HL-60 (cell line): Measurements from ENCODE around the gene CHDH.

Experiments used
- DNase-seq, 2 experiments: peaks; one replicate each; pipeline ENCODE4 v3.0.0-alpha.2; 2010 to 2020; ENCODE audit warnings: low read depth in 1 of 2, low spot score in 1 of 2
- H3K27ac ChIP-seq: fragments of 250-450 bp; sonication (Bioruptor Pico); replicated peaks from 2 replicates; pipeline ENCODE4 v1.5.1; 2020; ENCODE audit warnings: mild to moderate bottlenecking, moderate library complexity
- H3K27me3 ChIP-seq: fragments of 250-450 bp; sonication (Bioruptor Pico); 2 replicates; pipeline ENCODE4 v1.5.1; 2021; ENCODE audit warnings: mild to moderate bottlenecking, moderate library complexity; ENCODE audit not compliant: insufficient read depth, poor library complexity, severe bottlenecking
- H3K4me3 ChIP-seq: replicated peaks from 2 replicates; pipeline ENCODE4 v1.5.1; 2011; ENCODE audit warnings: mild to moderate bottlenecking, control low read depth, low read length; ENCODE audit not compliant: insufficient read depth
- GABPA ChIP-seq: IDR thresholded peaks from 2 replicates; pipeline ENCODE4 v1.6.1; 2012; ENCODE audit warnings: low read depth
- POLR2AphosphoS5 ChIP-seq: IDR thresholded peaks from 2 replicates; pipeline ENCODE4 v1.6.1; 2012; ENCODE audit warnings: low read depth
- SPI1 ChIP-seq: IDR thresholded peaks from 2 replicates; pipeline ENCODE4 v1.6.1; 2012; ENCODE audit warnings: low read depth, mild to moderate bottlenecking, borderline replicate concordance
- TF ChIP-seq, protein P1 (sequence below): IDR thresholded peaks from one replicate; pipeline ENCODE4 v1.5.1; 2011; ENCODE audit warnings: low read length, control low read depth, inconsistent platforms; ENCODE audit not compliant: insufficient read depth
- TF ChIP-seq, protein P2 (sequence below): IDR thresholded peaks from 2 replicates; pipeline ENCODE4 v1.6.1; 2012; ENCODE audit warnings: low read depth; ENCODE audit not compliant: insufficient replicate concordance

CHDH gene

DNA sequence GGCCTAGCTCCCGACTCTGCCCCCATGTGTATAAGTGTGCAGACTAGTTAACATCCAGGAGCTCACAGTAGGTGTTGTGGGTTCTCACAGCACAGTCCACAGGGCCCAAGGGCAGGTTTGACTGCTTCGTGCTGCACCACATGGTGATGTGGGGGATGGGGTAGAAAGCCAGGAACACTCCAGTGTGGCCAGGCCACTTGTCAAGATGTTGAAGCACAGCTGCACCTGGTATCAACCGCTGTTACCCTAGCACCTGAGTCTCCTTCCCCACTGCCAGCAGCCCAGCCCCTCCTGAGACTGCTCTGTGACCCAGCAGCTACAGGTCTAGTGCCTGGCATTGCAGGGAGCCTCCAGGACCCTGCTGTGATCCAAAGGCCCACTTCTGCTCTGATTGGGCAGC lies 53.4 kb downstream of the CHDH start:
- Histone ChIP-seq H3K27me3 (peaks cover 11% of the 10 kb centered on the region), H3K27ac (no peak overlapping the region), H3K4me3 (no peak overlapping the region)
- no peak for DNase-seq
- TF ChIP-seq, protein P1, sequence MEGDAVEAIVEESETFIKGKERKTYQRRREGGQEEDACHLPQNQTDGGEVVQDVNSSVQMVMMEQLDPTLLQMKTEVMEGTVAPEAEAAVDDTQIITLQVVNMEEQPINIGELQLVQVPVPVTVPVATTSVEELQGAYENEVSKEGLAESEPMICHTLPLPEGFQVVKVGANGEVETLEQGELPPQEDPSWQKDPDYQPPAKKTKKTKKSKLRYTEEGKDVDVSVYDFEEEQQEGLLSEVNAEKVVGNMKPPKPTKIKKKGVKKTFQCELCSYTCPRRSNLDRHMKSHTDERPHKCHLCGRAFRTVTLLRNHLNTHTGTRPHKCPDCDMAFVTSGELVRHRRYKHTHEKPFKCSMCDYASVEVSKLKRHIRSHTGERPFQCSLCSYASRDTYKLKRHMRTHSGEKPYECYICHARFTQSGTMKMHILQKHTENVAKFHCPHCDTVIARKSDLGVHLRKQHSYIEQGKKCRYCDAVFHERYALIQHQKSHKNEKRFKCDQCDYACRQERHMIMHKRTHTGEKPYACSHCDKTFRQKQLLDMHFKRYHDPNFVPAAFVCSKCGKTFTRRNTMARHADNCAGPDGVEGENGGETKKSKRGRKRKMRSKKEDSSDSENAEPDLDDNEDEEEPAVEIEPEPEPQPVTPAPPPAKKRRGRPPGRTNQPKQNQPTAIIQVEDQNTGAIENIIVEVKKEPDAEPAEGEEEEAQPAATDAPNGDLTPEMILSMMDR = no peak
- no peak for TF ChIP-seq POLR2AphosphoS5
- no peak for TF ChIP-seq GABPA
- no peak for TF ChIP-seq SPI1
- TF ChIP-seq, protein P2, sequence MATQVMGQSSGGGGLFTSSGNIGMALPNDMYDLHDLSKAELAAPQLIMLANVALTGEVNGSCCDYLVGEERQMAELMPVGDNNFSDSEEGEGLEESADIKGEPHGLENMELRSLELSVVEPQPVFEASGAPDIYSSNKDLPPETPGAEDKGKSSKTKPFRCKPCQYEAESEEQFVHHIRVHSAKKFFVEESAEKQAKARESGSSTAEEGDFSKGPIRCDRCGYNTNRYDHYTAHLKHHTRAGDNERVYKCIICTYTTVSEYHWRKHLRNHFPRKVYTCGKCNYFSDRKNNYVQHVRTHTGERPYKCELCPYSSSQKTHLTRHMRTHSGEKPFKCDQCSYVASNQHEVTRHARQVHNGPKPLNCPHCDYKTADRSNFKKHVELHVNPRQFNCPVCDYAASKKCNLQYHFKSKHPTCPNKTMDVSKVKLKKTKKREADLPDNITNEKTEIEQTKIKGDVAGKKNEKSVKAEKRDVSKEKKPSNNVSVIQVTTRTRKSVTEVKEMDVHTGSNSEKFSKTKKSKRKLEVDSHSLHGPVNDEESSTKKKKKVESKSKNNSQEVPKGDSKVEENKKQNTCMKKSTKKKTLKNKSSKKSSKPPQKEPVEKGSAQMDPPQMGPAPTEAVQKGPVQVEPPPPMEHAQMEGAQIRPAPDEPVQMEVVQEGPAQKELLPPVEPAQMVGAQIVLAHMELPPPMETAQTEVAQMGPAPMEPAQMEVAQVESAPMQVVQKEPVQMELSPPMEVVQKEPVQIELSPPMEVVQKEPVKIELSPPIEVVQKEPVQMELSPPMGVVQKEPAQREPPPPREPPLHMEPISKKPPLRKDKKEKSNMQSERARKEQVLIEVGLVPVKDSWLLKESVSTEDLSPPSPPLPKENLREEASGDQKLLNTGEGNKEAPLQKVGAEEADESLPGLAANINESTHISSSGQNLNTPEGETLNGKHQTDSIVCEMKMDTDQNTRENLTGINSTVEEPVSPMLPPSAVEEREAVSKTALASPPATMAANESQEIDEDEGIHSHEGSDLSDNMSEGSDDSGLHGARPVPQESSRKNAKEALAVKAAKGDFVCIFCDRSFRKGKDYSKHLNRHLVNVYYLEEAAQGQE = no peak

DNA sequence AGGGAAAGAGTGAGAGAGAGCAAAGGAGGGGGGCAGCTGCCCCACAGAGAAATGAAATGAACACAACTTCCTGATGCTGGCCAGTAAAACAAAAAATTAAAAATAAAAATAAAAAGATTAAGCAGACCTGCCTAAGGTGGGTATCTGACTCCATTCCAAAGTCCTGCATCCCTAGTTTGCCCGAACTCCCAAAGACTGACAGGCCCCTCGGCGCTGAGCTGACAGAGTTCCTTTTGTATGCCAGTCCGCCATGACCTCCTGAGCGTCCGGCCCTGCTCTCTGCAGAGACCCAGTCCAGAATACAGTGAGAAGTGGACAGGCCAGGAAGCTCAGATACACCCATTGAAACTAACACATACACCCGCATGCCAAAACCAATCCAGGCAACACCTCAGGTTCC lies 54.9 kb downstream of the CHDH start:
- Histone ChIP-seq H3K27me3 (peaks cover 10% of the 10 kb centered on the region), H3K4me3 (no peak overlapping the region), H3K27ac (no peak overlapping the region)
- no peak for TF ChIP-seq POLR2AphosphoS5
- no peak for DNase-seq

DNA sequence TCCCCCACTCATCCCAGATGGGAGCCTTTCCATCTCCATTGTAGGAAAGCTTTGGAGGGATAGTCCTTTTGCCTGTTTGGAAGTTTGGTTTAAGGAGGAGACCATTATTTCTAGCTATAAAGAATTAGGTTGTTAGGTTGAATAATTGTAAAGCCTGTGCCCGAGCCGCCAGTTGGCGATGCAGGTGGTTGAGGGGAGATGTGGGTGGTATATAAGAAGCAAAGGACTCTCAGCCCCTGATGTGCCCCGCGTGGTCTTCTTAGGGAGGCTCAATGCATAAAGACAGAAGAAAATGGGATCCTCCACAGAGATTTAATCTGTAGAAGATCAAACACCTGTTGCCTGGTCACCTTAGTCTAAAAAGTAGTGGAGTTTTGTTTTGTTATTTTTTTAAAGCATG lies 55.7 kb downstream of the CHDH start:
- TF ChIP-seq, protein P2 = no peak
- no peak overlapping the region for H3K4me3 ChIP-seq
- H3K27ac ChIP-seq = no peak overlapping the region
- peaks cover 4% of the 10 kb centered on the region for H3K27me3 ChIP-seq
- DNase-seq = no peak

DNA sequence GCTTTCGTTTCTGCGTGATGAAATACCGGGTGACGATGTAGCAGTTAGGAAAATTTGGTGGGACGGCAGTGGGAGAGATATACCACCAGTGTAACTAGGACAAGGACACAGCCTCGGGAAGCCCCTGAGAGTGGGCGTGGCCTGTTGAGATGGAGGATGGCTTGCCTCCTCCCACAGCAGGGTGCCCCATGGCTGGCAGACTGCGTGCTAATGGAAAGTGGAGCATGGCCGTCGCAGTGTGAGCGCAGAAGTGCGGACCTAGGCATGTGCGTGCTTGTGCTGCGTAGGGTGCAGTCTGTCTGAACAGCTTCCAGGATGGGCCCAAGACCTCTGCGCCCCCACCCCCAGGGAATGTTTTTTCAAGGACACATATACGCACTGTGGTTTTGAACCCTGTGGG lies 56.8 kb downstream of the CHDH start:
- H3K27ac ChIP-seq = no peak overlapping the region
- no peak for DNase-seq
- TF ChIP-seq SPI1 (no peak), POLR2AphosphoS5 (no peak), GABPA (no peak)
- TF ChIP-seq, protein P1 = no peak
- TF ChIP-seq, protein P2 = no peak
- no peak overlapping the region for H3K4me3 ChIP-seq
- H3K27me3 ChIP-seq = no peaks in the 10 kb centered on the region
